Effector memory CD4-positive, alpha-beta T cell (primary cell): ENCODE data around the gene PURB.
"Not testable (repeated sequence)": the region's sequence is repeated elsewhere in the genome, so short reads cannot be mapped to it uniquely, and the experiment has no call there.

Source experiments
- DNase-seq, 3 donors: peaks; one replicate each; pipeline ENCODE4 v3.0.0-alpha.2; 2020
- H3K27ac ChIP-seq: 2 replicates; pipeline ENCODE4 v1.7.0; 2013; ENCODE audit warnings: mild to moderate bottlenecking, low read length, moderate library complexity; ENCODE audit not compliant: insufficient read depth, poor library complexity, severe bottlenecking
- H3K27me3 ChIP-seq: replicated peaks from 2 replicates; pipeline ENCODE4 v1.7.0; 2013; ENCODE audit warnings: mild to moderate bottlenecking, low read length; ENCODE audit not compliant: insufficient read depth, control insufficient read depth, poor library complexity, severe bottlenecking
- H3K36me3 ChIP-seq: 2 replicates; pipeline ENCODE4 v1.7.0; 2013; ENCODE audit warnings: mild to moderate bottlenecking, low read length, moderate library complexity; ENCODE audit not compliant: control insufficient read depth, insufficient read depth
- H3K4me1 ChIP-seq: 2 replicates; pipeline ENCODE4 v1.7.0; 2013; ENCODE audit warnings: low read length, mild to moderate bottlenecking; ENCODE audit not compliant: control insufficient read depth, insufficient read depth, poor library complexity, severe bottlenecking
- H3K4me3 ChIP-seq: 2 replicates; pipeline ENCODE4 v1.7.0; 2013; ENCODE audit warnings: low read length, low read depth, mild to moderate bottlenecking; ENCODE audit not compliant: insufficient read depth, poor library complexity, severe bottlenecking
- H3K9me3 ChIP-seq: 2 replicates; pipeline ENCODE4 v1.7.0; 2013; ENCODE audit warnings: mild to moderate bottlenecking, low read length, moderate library complexity; ENCODE audit not compliant: control insufficient read depth

PURB gene

DNA sequence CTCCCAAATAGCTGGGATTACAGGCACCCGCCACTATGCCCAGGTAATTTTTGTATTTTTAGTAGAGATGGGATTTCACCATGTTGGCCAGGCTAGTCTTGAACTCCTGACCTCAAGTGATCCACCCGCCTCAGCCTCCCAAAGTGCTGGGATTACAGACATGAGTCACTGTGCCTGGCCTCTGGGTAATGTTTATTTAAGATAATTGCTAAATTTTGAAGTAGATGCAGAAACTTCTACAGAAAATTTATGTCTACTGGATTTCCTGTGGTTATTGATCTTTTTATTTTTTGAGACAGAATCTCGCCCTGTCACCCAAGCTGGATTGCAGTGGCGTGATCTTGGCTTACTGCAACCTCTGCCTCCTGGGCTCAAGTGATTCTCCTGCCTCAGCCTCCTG is 23.4 kb downstream of the PURB start:
- not testable (repeated sequence) for H3K27ac ChIP-seq, H3K4me3 ChIP-seq, DNase-seq, H3K36me3 ChIP-seq, H3K4me1 ChIP-seq, H3K9me3 ChIP-seq, H3K27me3 ChIP-seq

DNA sequence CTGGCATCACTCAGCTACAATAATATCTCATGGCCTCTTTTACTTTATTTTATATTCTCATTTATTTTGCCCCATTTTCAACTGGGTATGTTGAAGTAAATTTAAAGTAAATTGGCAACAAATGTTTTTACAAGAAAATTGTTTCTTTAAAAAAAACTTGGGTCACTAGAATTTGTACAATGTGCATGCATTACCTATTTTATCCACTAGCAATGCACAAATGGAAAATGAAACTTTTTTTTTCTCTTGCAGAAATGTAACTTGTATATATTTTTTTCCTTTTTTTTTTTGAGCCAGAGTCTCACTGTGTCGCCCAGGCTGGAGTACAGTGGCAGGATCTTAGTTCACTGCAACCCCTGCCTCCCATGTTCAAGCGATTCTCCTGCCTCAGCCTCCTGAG is 27.2 kb downstream of the PURB start:
- no peak for DNase-seq
- no peak overlapping the region for H3K4me3 ChIP-seq
- no peak overlapping the region for H3K27ac ChIP-seq
- H3K4me1 ChIP-seq, result no peaks in the 10 kb centered on the region
- no peaks in the 10 kb centered on the region for H3K9me3 ChIP-seq
- no peaks in the 10 kb centered on the region for H3K27me3 ChIP-seq
- no peaks in the 10 kb centered on the region for H3K36me3 ChIP-seq

GRCh38 chr7:44854644-44855364 is 30.5 kb downstream of the PURB start:
- no peaks in the 10 kb centered on the region for H3K9me3 ChIP-seq
- H3K4me3 ChIP-seq, result no peak overlapping the region
- H3K27me3 ChIP-seq, result no peaks in the 10 kb centered on the region
- H3K27ac ChIP-seq, result no peak overlapping the region
- H3K4me1 ChIP-seq, result no peaks in the 10 kb centered on the region
- DNase-seq, result no peak
- H3K36me3 ChIP-seq, result no peaks in the 10 kb centered on the region

GRCh38 chr7:44853391-44853790 is 31.9 kb downstream of the PURB start:
- Histone ChIP-seq H3K36me3 (no peaks in the 10 kb centered on the region), H3K9me3 (no peaks in the 10 kb centered on the region), H3K27ac (no peak overlapping the region), H3K4me3 (no peak overlapping the region), H3K4me1 (no peaks in the 10 kb centered on the region), H3K27me3 (no peaks in the 10 kb centered on the region)
- no peak for DNase-seq

GRCh38 chr7:44852590-44852989 is 32.7 kb downstream of the PURB start:
- no peaks in the 10 kb centered on the region for H3K9me3 ChIP-seq
- H3K4me3 ChIP-seq, result no peak overlapping the region
- no peak for DNase-seq
- H3K36me3 ChIP-seq, result no peaks in the 10 kb centered on the region
- no peaks in the 10 kb centered on the region for H3K4me1 ChIP-seq
- no peak overlapping the region for H3K27ac ChIP-seq
- no peaks in the 10 kb centered on the region for H3K27me3 ChIP-seq

- H3K27ac ChIP-seq, result no peak overlapping the region
- no peaks in the 10 kb centered on the region for H3K9me3 ChIP-seq
- no peak overlapping the region for H3K4me3 ChIP-seq
- peaks cover 3% of the 10 kb centered on the region for H3K4me1 ChIP-seq
- DNase-seq, result no peak
- H3K27me3 ChIP-seq, result no peaks in the 10 kb centered on the region
- H3K36me3 ChIP-seq, result no peaks in the 10 kb centered on the region
These were observed 35.3 kb downstream of the PURB start for GRCh38 chr7:44849885-44850544.

GRCh38 chr7:44849259-44849884 is 36.0 kb downstream of the PURB start:
- DNase-seq, result no peak
- Histone ChIP-seq H3K27ac (no peak overlapping the region), H3K4me1 (peaks cover 3% of the 10 kb centered on the region), H3K36me3 (no peaks in the 10 kb centered on the region), H3K4me3 (no peak overlapping the region), H3K9me3 (no peaks in the 10 kb centered on the region), H3K27me3 (no peaks in the 10 kb centered on the region)

- H3K4me3 ChIP-seq, result peak within 1 kb of the TSS; percentile 65
- peak within 1 kb of the TSS; percentile 96 for H3K27ac ChIP-seq
- peaks cover 3% of the 10 kb centered on the region for H3K4me1 ChIP-seq
- H3K9me3 ChIP-seq, result no peaks in the 10 kb centered on the region
- no peaks in the 10 kb centered on the region for H3K36me3 ChIP-seq
- peak; percentile 99 to 100 (median 99) for DNase-seq
- no peaks in the 10 kb centered on the region for H3K27me3 ChIP-seq
These were observed 37.3 kb downstream of the PURB start, which contains the start of gene H2AZ2 for GRCh38 chr7:44847920-44848634. Gene H2AZ2 (minus strand): TSS chr7:44848087. CDS start chr7:44847971, 116 bp downstream.

GRCh38 chr7:44847509-44847919 is 37.8 kb downstream of the PURB start:
- Histone ChIP-seq H3K4me1 (peaks cover 3% of the 10 kb centered on the region), H3K27ac (peak overlapping the region; percentile 96), H3K9me3 (no peaks in the 10 kb centered on the region), H3K27me3 (no peaks in the 10 kb centered on the region), H3K4me3 (peak overlapping the region; percentile 62), H3K36me3 (no peaks in the 10 kb centered on the region)
- DNase-seq, result peak in 2 of 3 donors; percentile 71 to 76
